OCI-LY1 (cell line): ENCODE data around the gene MTHFS.

Source experiments
- H2AFZ ChIP-seq: fragments of 200-600 bp; sonication (generic), shearing (Covaris generic); 2 replicates; pipeline ENCODE4 v1.6.0; 2014; ENCODE audit warnings: antibody characterized with exemption, mild to moderate bottlenecking, low read length
- H3F3A ChIP-seq: fragments of 200-600 bp; sonication (generic), shearing (Covaris generic); 2 replicates; pipeline ENCODE4 v1.6.0; 2014; ENCODE audit warnings: mild to moderate bottlenecking, antibody characterized with exemption, low read length, moderate library complexity; ENCODE audit not compliant: insufficient read depth
- H3K27ac ChIP-seq: fragments of 200-600 bp; sonication (generic); 2 replicates; pipeline ENCODE4 v1.5.1; 2014; ENCODE audit warnings: low read length, mixed run types, mild to moderate bottlenecking, low read depth; ENCODE audit not compliant: poor library complexity, severe bottlenecking
- H3K27me3 ChIP-seq: fragments of 200-600 bp; sonication (generic); 2 replicates; pipeline ENCODE4 v1.6.0; 2014; ENCODE audit warnings: antibody characterized with exemption, mild to moderate bottlenecking, low read length, moderate library complexity; ENCODE audit not compliant: insufficient read depth
- H3K36me3 ChIP-seq: fragments of 200-600 bp; sonication (generic); 2 replicates; pipeline ENCODE4 v1.6.1; 2014; ENCODE audit warnings: mild to moderate bottlenecking, antibody characterized with exemption, low read length, moderate library complexity, mixed read lengths; ENCODE audit not compliant: insufficient read depth
- H3K4me1 ChIP-seq: fragments of 200-600 bp; sonication (generic); 2 replicates; pipeline ENCODE4 v1.5.1; 2014; ENCODE audit warnings: mild to moderate bottlenecking, low read length, moderate library complexity; ENCODE audit not compliant: insufficient read depth, severe bottlenecking
- H3K4me2 ChIP-seq: fragments of 200-600 bp; sonication (generic), shearing (Covaris generic); 2 replicates; pipeline ENCODE4 v1.6.1; 2014; ENCODE audit warnings: low read length
- H3K4me3 ChIP-seq: fragments of 200-600 bp; sonication (generic); 2 replicates; pipeline ENCODE4 v1.5.1; 2014; ENCODE audit warnings: low read length, low read depth, mild to moderate bottlenecking, mixed read lengths; ENCODE audit not compliant: poor library complexity, severe bottlenecking
- H3K79me2 ChIP-seq: fragments of 200-600 bp; shearing (Covaris generic); 2 replicates; pipeline ENCODE4 v1.6.1; 2016; ENCODE audit warnings: mixed run types, low read length, mixed read lengths; ENCODE audit not compliant: insufficient read depth
- H3K9ac ChIP-seq: fragments of 200-600 bp; sonication (generic), shearing (Covaris generic); 2 replicates; pipeline ENCODE4 v1.6.1; 2014; ENCODE audit warnings: mild to moderate bottlenecking, low read length, mixed read lengths
- H3K9me2 ChIP-seq: fragments of 200-600 bp; sonication (generic), shearing (Covaris generic); 2 replicates; pipeline ENCODE4 v1.6.1; 2014; ENCODE audit warnings: low read depth, mild to moderate bottlenecking, low read length, mixed read lengths
- H3K9me3 ChIP-seq: fragments of 200-600 bp; shearing (Covaris generic); 2 replicates; pipeline ENCODE4 v1.6.1; 2014; ENCODE audit warnings: low read length, mixed read lengths
- H4K20me1 ChIP-seq: fragments of 200-600 bp; sonication (generic), shearing (Covaris generic); 2 replicates; pipeline ENCODE4 v1.6.0; 2016; ENCODE audit warnings: mild to moderate bottlenecking, low read length; ENCODE audit not compliant: insufficient read depth
- EZH2 ChIP-seq: fragments of 200-600 bp; sonication (generic), shearing (Covaris generic); IDR thresholded peaks from 2 replicates; pipeline ENCODE4 v1.8.0; 2017; ENCODE audit warnings: borderline replicate concordance, mixed run types, mild to moderate bottlenecking, antibody characterized with exemption, low read length, moderate library complexity, mixed read lengths
- TF ChIP-seq, protein P1 (sequence below): fragments of 200-600 bp; sonication (generic), shearing (Covaris generic); IDR thresholded peaks from 2 replicates; pipeline ENCODE4 v1.5.1; 2017; ENCODE audit warnings: mild to moderate bottlenecking, antibody characterized with exemption, low read length, moderate library complexity, mixed read lengths

Gene MTHFS

DNA sequence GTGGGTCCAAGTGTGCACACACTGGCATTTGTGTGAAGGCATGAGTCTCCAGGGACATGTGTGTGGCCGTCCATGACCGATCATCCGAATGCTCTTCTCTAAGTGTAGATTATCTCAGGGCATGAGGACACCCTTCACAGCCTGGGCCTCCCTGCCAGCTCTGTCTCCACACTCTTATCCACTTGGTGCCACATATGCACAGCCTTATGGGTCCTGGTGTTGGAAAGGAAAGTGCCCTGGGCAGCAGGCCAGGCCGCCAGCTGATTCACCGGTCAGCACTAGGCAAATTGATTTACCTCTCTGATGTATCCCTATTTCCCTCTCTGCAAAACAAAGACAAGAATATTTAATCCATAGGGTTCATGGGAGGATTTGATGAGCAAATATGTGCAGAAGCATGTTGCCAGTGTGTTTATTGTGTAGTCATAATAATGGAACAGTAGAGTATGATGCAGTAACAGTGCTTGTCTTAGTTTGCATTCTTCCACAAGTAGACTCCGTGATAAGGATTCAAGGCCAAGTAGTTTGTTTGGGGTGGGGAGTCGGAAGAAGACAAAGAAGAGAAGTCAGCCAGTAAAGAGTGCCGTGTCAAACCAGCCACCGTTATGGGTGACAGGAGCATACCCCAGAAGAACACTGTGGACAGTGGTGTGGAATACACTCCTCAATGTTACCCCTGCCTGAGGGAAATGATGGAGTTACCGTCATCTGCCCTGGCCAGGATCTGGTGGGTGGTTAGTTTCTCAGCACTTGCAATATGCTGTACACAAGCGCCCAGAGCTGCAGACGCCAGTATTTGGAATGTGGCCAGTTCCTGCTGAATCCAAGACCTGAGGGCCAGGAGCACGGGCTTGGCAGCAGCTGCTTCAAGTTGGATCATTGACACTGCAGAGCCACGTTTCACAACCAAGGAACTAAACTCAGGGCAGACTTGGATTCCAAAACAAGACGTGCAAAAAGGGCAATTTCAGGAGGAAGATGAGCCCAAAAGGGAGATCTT is 85.1 kb downstream of the MTHFS start:
- H3K27ac ChIP-seq = no peak overlapping the region
- H3K4me1 ChIP-seq = no peaks in the 10 kb centered on the region
- no peak overlapping the region for H3K4me2 ChIP-seq
- H2AFZ ChIP-seq = no peak overlapping the region
- H3K27me3 ChIP-seq = no peaks in the 10 kb centered on the region; the same call in 1 of the 2 replicates
- H3F3A ChIP-seq = no peaks in the 10 kb centered on the region
- H4K20me1 ChIP-seq = no peaks in the 10 kb centered on the region
- no peaks in the 10 kb centered on the region for H3K9me2 ChIP-seq
- TF ChIP-seq, protein P1, sequence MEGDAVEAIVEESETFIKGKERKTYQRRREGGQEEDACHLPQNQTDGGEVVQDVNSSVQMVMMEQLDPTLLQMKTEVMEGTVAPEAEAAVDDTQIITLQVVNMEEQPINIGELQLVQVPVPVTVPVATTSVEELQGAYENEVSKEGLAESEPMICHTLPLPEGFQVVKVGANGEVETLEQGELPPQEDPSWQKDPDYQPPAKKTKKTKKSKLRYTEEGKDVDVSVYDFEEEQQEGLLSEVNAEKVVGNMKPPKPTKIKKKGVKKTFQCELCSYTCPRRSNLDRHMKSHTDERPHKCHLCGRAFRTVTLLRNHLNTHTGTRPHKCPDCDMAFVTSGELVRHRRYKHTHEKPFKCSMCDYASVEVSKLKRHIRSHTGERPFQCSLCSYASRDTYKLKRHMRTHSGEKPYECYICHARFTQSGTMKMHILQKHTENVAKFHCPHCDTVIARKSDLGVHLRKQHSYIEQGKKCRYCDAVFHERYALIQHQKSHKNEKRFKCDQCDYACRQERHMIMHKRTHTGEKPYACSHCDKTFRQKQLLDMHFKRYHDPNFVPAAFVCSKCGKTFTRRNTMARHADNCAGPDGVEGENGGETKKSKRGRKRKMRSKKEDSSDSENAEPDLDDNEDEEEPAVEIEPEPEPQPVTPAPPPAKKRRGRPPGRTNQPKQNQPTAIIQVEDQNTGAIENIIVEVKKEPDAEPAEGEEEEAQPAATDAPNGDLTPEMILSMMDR = no peak
- no peak for TF ChIP-seq EZH2
- no peaks in the 10 kb centered on the region for H3K36me3 ChIP-seq
- no peak overlapping the region for H3K9ac ChIP-seq
- H3K9me3 ChIP-seq = no peaks in the 10 kb centered on the region
- H3K4me3 ChIP-seq = no peak overlapping the region
- H3K79me2 ChIP-seq = no peaks in the 10 kb centered on the region

DNA sequence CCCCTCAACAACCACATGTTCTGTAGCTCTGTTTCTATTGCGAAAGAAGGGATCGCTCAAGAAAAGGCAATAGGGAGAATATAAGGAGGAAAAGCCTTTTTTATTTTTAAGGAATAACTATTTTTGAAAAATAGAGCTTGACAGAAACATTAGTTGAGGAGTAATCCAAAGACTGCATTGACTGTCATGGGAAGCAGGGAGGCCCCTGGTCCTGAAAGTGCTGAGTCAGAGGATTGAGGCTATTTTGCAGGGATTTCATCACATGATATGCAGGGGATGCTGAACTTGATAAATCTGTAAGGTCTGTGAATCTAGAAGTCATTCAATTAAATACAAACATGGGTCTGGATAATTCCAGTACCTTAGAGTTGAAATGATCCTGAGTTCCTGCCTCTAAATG is 92.0 kb downstream of the MTHFS start:
- TF ChIP-seq, protein P1 = no peak
- no peak for TF ChIP-seq EZH2

DNA sequence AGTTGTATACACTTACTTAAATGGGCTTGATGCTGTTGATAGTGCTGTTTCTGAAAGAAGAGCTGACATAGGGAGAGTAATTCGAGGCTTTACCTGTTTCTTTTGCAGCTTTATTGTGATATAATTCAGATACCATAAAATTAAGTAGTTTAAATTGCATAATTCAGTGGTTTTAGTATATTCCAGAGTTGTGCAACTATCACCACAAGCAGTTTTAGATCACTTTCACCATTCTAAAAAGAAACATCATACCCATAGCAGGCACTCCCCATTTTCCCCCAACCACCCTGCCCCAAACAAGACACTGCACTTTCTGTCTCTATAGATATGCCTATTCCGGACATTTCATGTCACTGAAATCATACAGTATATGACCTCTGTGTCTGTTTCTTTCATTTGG is 98.5 kb downstream of the MTHFS start:
- no peak overlapping the region for H3K4me2 ChIP-seq
- no peaks in the 10 kb centered on the region for H3K4me1 ChIP-seq
- no peak overlapping the region for H3K4me3 ChIP-seq
- H2AFZ ChIP-seq = no peak overlapping the region
- TF ChIP-seq, protein P1 = no peak
- no peak for TF ChIP-seq EZH2
- H3K36me3 ChIP-seq = no peaks in the 10 kb centered on the region
- no peak overlapping the region for H3K27ac ChIP-seq
- H3K9me3 ChIP-seq = no peaks in the 10 kb centered on the region
- H3F3A ChIP-seq = no peaks in the 10 kb centered on the region
- H3K9ac ChIP-seq = no peak overlapping the region
- no peaks in the 10 kb centered on the region for H3K79me2 ChIP-seq
- H3K27me3 ChIP-seq = 0 out of 2 replicates have a peak, but pooled peaks cover 2% of the 10 kb centered on the region
- H4K20me1 ChIP-seq = no peaks in the 10 kb centered on the region
- H3K9me2 ChIP-seq = no peaks in the 10 kb centered on the region

More for the DNA sequence above, 92.0 kb downstream of the MTHFS start:
- Histone ChIP-seq H3K4me3 (no peak overlapping the region), H3K4me2 (no peak overlapping the region), H3K27ac (no peak overlapping the region), H2AFZ (no peak overlapping the region), H3K4me1 (no peaks in the 10 kb centered on the region), H3K27me3 (no peaks in the 10 kb centered on the region), H3K9ac (no peak overlapping the region), H3K36me3 (no peaks in the 10 kb centered on the region), H3K9me3 (no peaks in the 10 kb centered on the region), H3F3A (no peaks in the 10 kb centered on the region), H4K20me1 (no peaks in the 10 kb centered on the region), H3K79me2 (no peaks in the 10 kb centered on the region), H3K9me2 (no peaks in the 10 kb centered on the region)
